HG03558 (cell line): ENCODE data around the gene RTN4RL1.

Source experiments
- ATAC-seq: cut with Tn5 transposase; IDR thresholded peaks from one replicate; pipeline ENCODE4 v1.9.1; 2021; ENCODE audit warnings: moderate number of reproducible peaks; ENCODE audit not compliant: unreplicated experiment; ENCODE audit errors: extremely low read depth

RTN4RL1 gene

DNA sequence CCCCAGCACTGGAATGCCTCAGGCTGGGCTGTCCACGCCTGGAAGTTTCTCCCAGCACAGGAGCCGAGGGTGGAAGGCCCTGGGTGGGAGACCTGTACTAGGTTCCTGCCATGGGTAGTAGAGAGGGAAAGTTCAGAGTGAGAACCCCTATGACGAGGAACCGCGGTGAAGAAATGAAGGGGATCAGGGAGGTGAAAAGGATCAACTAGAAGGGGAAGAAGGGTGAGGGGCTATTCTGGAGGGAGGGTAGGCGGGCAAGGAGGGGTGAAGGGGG, 35.2 kb upstream of the RTN4RL1 start:
- no peak for ATAC-seq

DNA sequence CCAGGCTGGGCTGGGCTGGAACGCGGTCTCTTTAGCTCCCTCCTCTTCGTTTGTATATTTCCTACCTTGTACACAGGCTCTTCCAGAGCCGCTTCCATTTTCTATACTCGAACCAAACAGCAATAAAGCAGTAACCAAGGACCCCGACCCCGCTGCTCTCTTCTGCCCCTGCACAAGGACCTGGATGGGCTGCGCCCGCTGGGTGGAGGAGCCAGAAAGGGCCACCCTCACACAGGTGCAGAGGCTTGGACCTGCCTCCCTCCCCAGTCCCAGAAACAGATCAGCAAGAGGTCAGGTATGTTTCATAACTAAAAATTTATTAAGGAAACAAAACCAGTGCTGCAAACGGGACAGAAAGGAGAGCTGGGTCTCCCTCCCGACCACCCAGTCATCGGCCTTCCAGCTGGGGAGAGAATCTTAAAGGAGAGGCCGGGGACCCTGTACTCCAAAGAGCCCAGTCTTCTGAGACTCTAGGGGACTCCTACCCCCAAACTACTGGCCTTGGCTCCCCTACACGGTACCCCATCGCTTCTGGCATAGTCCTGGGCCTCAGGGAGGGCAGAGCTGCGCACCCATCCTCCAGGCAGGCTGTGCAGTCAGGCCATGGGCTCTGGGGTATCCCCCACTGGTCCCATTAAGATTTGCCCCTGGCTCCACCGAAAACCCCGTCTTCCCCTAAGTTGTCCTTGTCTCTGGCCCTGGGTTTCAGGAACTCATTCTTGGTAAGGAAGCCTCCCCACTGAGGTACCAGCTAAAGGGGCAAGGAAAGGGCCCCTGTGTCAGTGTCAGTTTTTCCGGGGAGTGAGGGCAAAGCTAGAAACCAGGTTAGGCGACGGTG, 34.6 kb upstream of the RTN4RL1 start:
- ATAC-seq: no peak

GRCh38 chr17:2058586-2059546, 33.7 kb upstream of the RTN4RL1 start:
- no peak for ATAC-seq

GRCh38 chr17:2057760-2058585, 32.8 kb upstream of the RTN4RL1 start:
- no peak for ATAC-seq

DNA sequence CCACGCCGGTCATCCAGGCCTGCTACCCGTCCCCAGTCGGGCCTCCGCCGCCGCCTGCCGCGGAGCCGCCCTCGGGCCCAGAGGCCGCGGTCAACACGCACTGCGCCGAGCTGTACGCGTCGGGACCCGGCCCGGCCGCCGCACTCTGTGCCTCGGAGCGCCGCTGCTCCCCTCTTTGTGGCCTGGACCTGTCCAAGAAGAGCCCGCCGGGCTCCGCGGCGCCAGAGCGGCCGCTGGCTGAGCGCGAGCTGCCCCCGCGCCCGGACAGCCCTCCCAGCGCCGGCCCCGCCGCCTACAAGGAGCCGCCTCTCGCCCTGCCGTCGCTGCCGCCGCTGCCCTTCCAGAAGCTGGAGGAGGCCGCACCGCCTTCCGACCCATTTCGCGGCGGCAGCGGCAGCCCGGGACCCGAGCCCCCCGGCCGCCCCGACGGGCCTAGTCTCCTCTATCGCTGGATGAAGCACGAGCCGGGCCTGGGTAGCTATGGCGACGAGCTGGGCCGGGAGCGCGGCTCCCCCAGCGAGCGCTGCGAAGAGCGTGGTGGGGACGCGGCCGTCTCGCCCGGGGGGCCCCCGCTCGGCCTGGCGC, 32.1 kb upstream of the RTN4RL1 start:
- no peak for ATAC-seq

DNA sequence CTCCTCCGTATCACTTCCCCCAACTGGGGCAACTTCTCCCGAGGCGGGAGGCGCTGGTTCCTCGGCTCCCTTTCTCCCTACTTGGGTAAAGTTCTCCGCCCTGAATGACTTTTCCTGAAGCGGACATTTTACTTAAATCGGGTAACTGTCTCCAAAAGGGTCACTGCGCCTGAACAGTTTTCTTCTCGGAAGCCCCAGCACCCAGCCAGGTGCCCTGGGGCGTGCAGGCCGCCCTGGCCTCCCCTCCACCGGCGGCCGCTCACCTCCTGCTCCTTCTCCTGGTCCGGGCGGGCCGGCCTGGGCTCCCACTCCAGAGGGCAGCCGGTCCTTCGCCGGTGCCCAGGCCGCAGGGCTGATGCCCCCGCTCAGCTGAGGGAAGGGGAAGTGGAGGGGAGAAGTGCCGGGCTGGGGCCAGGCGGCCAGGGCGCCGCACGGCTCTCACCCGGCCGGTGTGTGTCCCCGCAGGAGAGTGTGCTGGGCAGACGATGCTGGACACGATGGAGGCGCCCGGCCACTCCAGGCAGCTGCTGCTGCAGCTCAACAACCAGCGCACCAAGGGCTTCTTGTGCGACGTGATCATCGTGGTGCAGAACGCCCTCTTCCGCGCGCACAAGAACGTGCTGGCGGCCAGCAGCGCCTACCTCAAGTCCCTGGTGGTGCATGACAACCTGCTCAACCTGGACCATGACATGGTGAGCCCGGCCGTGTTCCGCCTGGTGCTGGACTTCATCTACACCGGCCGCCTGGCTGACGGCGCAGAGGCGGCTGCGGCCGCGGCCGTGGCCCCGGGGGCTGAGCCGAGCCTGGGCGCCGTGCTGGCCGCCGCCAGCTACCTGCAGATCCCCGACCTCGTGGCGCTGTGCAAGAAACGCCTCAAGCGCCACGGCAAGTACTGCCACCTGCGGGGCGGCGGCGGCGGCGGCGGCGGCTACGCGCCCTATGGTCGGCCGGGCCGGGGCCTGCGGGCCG, 31.4 kb upstream of the RTN4RL1 start:
- no peak for ATAC-seq

DNA sequence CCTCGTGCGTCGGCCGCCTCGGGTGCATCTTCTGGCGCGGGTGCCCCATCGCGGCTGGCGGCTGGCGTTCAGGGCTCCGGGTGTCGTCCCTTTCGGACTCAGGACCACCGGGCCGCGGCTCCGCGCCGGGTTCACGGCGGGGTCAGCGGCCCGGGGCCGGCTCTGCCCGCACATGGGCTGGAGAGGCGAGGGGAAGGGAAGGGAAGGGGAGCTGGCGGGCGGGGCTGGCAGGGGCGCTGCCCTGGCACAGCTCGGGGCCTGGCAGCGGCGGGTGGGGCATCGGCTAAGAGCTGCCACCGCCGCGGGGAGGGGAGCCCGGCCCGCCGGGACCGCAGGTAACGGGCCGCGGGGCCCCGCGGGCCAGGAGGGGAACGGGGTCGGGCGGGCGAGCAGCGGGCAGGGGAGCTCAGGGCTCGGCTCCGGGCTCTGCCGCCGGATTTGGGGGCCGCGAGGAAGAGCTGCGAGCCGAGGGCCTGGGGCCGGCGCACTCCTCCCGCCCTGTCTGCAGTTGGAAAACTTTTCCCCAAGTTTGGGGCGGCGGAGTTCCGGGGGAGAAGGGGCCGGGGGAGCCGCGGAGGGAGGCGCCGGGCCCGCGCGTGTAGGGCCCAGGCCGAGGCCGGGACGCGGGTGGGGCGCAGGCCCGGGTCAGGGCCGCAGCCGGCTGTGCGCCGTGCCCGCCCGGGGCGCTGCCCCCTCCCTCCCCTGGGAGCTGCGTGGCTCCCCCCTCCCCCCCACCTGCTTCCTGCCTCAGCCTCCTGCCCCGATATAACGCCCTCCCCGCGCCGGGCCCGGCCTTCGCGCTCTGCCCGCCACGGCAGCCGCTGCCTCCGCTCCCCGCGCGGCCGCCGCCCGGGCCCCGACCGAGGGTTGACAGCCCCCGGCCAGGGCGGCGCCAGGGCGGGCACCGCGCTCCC, 30.4 kb upstream of the RTN4RL1 start:
- no peak for ATAC-seq

DNA sequence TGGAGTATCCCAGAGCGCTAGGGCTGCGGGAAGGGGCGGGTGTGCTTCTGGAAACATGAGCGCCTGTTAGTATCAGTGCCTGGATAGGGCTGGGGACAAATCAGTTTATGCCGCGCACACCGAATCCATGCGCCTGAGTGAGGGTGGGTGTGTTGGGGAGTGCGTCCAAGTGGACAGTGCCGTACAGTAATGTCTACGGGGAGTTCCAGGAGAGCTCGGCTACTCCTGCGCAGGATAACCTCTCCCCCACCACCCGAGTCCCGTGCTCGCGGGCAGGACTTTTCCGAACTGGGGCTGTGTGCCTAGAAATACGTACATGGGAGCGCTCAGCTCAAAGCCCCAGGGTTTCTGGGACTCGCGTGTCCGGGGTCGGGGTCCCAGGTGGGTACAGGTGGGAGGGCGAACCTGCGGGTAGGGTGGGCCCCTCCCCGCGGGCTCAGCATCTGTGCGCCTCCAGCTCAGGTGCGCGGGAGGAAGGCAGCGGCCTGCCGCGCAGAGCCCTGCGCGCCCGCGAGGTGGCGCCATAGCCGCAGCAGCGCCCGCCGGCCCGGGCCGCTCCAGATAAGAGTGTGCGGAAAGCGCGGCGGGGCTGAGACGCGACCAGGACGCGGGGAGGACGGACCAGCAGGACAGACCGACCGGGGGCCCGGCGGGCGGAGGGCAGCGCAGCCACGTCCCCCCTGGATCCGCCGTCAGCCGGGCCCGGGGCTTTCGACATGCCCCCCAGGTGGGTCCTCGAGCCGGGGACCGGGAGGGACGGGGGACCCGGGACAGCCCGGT, 29.6 kb upstream of the RTN4RL1 start, which contains the start of gene HIC1:
TSS of gene HIC1 (plus strand) at position 592 of the 780 bp plus-strand sequence. CDS start 1,588 bp downstream, outside the sequence.
- ATAC-seq: no peak

- ATAC-seq: no peak
Observed at GRCh38 chr17:2054262-2054511, 29.1 kb upstream of the RTN4RL1 start.

DNA sequence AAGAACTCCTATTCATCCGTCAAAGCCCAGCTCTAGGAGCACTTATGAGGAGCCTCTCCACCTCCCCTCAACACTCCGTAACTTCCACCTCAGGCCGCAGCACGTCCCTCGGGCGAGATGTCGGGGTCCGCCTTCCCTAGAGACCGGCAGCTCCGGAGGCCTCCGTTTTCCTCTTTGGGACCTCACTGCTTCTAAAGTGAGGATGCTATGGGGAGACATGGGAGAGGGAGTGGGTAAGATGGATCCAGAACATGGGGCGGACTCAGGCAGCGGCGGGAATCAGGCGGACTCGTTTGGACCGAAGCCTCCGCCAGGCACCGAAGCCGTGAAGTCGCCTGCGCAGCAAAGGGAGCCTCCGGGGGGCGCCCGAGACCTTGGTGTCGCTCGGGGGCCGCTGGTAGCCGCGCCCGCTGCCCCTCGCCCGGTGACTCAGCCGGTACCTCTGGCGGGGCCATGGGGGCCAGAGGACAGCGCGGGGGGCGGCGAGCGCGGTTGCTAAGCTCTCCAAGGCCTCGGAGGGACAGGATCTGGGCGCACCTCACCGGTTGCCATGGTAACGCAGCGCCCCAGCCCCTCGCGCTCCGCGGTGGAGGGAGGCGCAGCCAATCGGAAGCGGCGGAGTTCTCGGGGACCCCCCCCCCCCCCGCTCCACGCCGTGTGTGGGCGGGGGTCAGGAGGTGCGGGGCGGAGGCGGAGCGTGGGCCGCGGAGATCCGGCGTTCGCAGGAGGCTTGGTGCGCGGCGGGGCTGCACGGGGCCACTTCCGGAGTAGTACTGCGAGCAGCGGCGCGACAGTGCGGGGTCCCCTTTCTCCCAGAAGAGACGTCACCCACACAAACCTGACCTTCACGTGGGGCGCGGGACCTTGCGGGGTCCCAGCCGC, 28.5 kb upstream of the RTN4RL1 start:
- no peak for ATAC-seq

DNA sequence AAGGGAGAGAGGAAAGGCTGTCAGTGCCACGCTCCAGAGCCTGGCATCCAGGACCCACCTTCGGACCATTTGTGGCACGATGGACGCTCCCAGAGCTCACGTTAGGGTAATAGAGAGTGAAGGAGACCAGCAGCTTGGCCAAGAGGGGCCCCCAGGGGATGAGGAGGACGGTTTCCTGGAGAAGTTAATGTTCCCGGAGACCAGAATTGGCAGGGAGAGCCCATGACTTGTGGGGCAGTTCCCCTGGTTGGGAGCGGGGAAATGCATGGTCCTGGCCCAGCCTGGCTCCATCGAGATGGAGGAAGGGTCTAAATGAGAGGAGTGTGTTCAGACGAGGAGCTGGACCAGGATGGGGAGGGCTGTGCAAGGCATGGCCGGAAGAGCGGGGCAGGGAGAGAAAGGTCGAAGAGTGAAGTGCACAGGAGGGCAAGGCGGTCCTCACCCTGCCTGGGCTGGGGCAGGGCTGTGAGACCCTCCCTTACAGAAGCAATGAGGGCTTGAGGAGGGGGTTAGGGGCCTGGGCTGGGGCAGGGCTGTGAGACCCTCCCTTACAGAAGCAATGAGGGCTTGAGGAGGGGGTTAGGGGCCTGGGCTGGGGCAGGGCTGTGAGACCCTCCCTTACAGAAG, 26.9 kb upstream of the RTN4RL1 start:
- ATAC-seq: no peak

DNA sequence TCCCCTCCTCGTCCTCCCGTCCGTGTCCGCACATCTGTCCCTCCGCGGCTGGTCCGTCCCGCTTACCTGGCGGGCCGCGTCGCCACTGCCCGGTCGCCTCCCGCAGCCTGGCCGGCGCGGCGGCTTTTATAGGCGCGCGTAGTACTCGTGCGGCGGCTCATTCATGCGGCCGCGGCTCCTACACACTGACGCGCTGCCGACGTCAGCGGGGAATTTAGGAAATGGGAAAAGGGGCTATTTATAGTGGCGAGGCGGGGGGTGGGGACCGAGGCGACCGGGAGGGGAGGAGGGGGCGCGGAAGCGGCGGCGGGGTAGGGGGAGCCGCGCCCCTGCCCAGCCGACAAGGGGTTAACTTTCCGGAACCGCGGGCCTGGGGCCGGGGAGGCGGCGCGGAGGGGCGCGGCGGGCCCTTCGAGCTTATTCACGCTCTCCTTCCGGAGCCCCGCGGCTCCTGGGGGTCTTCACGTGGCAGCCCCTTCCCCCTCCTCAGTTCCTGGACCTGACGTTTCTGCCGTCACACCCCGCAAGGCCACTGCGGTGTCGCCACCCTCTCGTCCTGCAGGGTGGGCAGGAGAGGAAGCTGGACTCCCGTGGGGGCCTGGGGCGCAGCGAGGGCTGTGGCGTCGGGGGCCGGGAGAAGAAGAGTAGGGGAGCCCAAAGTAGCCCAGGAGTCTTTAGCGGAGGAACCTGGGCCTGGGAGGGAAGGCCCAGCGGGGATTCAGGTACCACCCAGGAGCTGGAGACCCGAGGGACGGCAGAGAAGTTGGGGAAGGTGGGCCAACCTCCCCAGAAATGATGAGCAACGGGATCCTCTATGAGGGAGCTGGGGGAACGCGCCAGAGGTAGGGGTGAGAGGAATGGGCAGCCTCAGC, 26.2 kb upstream of the RTN4RL1 start:
- no peak for ATAC-seq

- ATAC-seq: no peak
Observed at GRCh38 chr17:2050300-2051060, 25.3 kb upstream of the RTN4RL1 start.
